Measurements from ENCODE around the gene SLFN13.
A peak's percentile ranks its signal among the peaks of the same experiment; 100 is the strongest.
"Not testable (repeated sequence)": the region's sequence is repeated elsewhere in the genome, so short reads cannot be mapped to it uniquely, and the experiment has no call there.

SLFN13 gene

GRCh38 chr17:35432176-35433074 lies 16.1 kb downstream of the SLFN13 start, which contains the start of gene SLFN12:
Gene SLFN12, minus strand, starts transcription at chr17:35432500. Its CDS starts 9,472 bp downstream, at chr17:35423028.
- DNase-seq: peak; percentile 86 to 96

GRCh38 chr17:35429702-35430101 lies 18.9 kb downstream of the SLFN13 start:
- DNase-seq: no peak

GRCh38 chr17:35428229-35428628 lies 20.3 kb downstream of the SLFN13 start:
- no peak for DNase-seq

DNA sequence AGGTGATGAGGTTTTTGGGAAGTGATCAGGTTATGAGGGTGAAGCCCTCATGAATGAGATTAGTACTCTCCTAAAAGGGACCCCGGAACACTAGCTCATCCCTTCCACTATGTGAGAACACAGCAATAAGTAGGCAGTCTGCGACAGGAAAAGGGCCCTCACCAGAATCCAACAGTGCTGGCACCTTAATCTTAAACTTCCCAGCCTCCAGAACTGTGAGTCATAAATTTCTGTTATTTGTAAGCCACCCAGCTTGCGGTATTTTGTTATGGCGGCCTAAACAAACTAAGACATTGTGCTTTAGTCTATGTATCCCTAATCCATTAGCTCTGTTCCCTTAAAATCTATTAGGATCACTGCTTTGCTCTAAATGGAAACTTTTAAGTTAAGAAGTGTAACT lies 24.8 kb downstream of the SLFN13 start:
- DNase-seq: no peak

DNA sequence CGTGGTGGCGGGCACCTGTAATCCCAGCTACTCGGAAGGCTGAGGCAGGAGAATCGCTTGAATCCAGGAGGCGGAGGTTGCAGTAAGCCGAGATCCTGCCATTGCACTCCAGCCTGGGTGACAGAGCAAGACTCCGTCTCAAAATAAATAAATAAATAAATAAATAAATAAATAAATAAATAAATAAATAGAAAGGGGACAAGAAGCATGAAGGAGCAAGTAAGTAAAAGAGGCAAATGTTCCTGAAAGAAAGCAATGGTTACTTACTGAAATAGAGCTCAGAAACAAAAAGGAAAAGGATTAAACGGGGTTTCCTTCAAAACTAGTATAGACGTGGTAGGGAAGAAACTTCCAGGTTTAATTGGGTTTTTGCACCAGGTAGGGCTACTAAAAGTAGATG lies 27.5 kb downstream of the SLFN13 start:
- DNase-seq: not testable (repeated sequence)

- DNase-seq: no peak
These were observed 31.9 kb downstream of the SLFN13 start for GRCh38 chr17:35416659-35417058.

DNA sequence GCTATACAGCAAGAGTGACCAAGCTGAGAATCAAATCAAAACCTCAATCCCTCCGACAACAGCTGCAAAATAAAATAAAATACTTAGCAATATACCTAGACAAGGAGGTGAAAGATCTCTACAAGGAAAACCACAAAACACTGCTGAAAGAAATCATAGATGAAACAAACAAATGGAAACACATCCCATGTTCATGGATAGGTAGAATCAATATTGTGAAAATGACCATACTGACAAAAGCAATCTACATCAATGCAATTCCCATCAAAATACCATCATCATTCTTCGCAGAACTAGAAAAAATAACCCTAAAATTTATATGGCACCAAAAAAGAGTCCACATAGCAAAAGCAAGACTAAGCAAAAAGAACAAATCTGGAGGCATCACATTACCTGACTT lies 33.9 kb downstream of the SLFN13 start:
- not testable (repeated sequence) for DNase-seq

DNA sequence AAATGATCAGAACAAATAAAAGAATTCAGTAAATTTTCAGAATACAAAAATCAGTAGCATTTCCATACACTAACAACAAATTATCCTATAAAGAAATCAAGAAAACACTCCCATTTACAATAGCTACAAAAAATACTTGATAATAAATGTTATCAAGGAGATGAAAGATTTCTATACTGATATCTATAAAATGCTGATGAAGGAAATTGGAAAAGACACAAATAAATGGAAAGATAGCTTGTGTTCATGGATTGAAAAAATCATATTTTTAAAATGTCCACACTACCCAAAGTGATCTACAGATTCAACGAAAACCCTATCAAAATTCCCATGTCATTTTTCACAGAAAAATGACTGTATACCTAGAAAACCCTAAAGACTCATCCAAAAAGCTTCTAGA lies 34.3 kb downstream of the SLFN13 start:
- no peak for DNase-seq

GRCh38 chr17:35407531-35407930 lies 41.0 kb downstream of the SLFN13 start:
- no peak for DNase-seq

GRCh38 chr17:35406568-35406967 lies 42.0 kb downstream of the SLFN13 start:
- DNase-seq: no peak

DNA sequence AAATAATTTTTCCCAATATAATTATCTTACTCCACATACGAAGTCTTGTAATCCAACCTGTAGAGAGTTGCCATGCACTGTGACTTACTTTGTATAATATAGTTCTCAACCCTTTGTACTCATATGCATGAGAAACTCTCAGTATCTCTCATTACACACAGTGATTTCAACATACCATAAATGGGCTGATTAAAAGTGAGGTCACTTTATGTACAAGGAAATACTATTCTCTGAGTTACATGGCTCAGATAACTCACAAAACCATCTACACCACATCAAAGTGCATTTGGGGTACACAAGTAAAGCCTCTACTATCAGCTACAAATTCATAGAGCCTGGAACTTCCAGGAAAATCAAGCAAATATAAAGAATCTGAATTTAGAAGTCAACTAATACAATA lies 44.2 kb downstream of the SLFN13 start:
- DNase-seq: no peak

GRCh38 chr17:35393783-35394182 lies 54.8 kb downstream of the SLFN13 start:
- DNase-seq: not testable (repeated sequence)

- no peak for DNase-seq
These were observed 57.9 kb downstream of the SLFN13 start for GRCh38 chr17:35390663-35391062.

DNA sequence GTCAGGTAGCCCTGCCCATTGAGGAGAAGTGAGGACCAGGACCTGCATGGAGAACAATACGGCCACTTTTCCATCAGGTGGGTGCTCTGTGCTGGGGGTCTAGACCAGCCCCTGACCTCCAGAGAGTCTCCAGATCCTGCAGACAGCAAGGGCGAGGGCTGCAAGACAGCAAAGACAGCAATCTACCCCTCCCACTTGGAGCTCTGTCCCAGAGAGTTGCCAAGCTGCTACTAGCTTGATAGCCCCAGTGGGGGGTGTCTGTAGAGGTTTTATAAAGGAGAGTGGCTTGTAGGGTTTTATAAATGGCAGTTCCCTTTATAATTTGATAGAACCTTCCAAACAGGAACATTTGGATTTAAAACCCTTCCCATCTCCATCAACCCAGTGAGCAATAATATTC lies 58.4 kb downstream of the SLFN13 start:
- no peak for DNase-seq

DNA sequence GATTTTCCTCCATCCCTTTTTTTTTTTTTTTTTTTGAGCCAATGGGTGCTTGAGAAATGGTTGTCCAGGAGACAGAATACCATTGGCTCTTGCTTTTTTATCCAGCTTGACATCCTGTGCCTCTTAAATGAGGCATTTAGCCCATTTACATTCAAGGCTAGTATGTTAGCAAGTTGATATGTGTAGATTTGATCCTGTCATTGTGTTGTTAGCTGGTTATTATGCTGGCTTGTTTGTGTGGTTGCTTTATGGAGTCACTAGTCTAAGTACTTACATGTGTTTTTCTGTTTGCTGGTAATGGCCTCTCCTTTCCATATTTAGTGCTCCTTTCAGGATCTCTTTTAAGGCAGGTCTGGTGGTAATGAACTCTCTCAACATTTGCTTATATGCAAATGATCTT lies 61.1 kb downstream of the SLFN13 start:
- DNase-seq: no peak

Measured in SW 1271 (cell line).